IMR-90 (cell line): ENCODE data around the gene THRB.

Experiments used
- BHLHE40 ChIP-seq: fragments of 150-350 bp; IDR thresholded peaks from 2 replicates; pipeline ENCODE4 v1.6.1; 2016; ENCODE audit warnings: mild to moderate bottlenecking, low read depth, low read length
- CEBPB ChIP-seq: IDR thresholded peaks from 2 replicates; pipeline ENCODE4 v1.6.1; 2012; ENCODE audit warnings: low read depth, low read length, improper control_type of control experiment
- CHD1 ChIP-seq: IDR thresholded peaks from 2 replicates; pipeline ENCODE4 v1.6.1; 2012; ENCODE audit warnings: low read depth, low read length, improper control_type of control experiment
- ELK1 ChIP-seq: fragments of 150-350 bp; IDR thresholded peaks from 2 replicates; pipeline ENCODE4 v1.6.1; 2016; ENCODE audit warnings: low read depth, mild to moderate bottlenecking, low read length, moderate library complexity, borderline replicate concordance
- FOS ChIP-seq: fragments of 150-350 bp; IDR thresholded peaks from 2 replicates; pipeline ENCODE4 v1.6.1; 2016; ENCODE audit warnings: low read depth, low read length
- MAFK ChIP-seq: IDR thresholded peaks from 2 replicates; pipeline ENCODE4 v1.6.1; 2012; ENCODE audit warnings: low read depth, low read length, improper control_type of control experiment
- MAZ ChIP-seq: IDR thresholded peaks from 2 replicates; pipeline ENCODE4 v1.6.1; 2012; ENCODE audit warnings: low read depth, mild to moderate bottlenecking, low read length, improper control_type of control experiment, moderate library complexity, borderline replicate concordance
- POLR2A ChIP-seq: IDR thresholded peaks from 2 replicates; pipeline ENCODE4 v1.6.1; 2012; ENCODE audit warnings: mild to moderate bottlenecking, low read depth, low read length
- RAD21 ChIP-seq: IDR thresholded peaks from 2 replicates; pipeline ENCODE4 v1.6.1; 2012; ENCODE audit warnings: low read length, improper control_type of control experiment
- RCOR1 ChIP-seq: IDR thresholded peaks from 2 replicates; pipeline ENCODE4 v1.6.1; 2012; ENCODE audit warnings: mild to moderate bottlenecking, low read length, improper control_type of control experiment; ENCODE audit not compliant: insufficient replicate concordance
- RFX5 ChIP-seq: IDR thresholded peaks from 2 replicates; pipeline ENCODE4 v1.8.0; 2012; ENCODE audit warnings: low read depth, mild to moderate bottlenecking, low read length, moderate library complexity
- SMC3 ChIP-seq: fragments of 150-350 bp; IDR thresholded peaks from 2 replicates; pipeline ENCODE4 v1.6.1; 2016; ENCODE audit warnings: low read depth, mild to moderate bottlenecking, antibody characterized with exemption, low read length, moderate library complexity
- USF2 ChIP-seq: fragments of 150-350 bp; IDR thresholded peaks from 2 replicates; pipeline ENCODE4 v1.6.1; 2017; ENCODE audit warnings: mild to moderate bottlenecking, antibody characterized with exemption, low read length, low read depth
- TF ChIP-seq, protein P1 (sequence below): conservative IDR thresholded peaks from 2 replicates; pipeline ENCODE4 v1.5.1; 2012; ENCODE audit warnings: mild to moderate bottlenecking, low read depth, low read length, improper control_type of control experiment

DNA sequence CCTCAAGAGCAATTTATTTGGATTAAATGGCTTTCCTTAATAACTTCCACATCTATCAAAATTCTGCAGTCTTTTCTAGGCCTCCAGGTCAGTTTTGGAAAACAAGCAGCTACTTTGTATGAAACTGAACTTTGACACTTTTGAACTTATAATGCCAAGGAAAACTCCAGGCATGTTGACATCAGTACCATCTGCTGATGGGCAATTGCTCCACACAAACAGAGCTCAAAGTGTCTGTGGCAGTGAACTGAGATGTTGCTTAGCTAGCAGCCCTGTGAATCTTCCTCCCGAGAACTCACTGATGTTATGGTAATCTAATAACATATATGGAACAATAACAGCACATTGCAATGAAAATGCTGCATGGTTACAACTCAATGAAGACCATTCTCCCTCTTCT, 250.2 kb downstream of the THRB start:
- TF ChIP-seq, protein P1, sequence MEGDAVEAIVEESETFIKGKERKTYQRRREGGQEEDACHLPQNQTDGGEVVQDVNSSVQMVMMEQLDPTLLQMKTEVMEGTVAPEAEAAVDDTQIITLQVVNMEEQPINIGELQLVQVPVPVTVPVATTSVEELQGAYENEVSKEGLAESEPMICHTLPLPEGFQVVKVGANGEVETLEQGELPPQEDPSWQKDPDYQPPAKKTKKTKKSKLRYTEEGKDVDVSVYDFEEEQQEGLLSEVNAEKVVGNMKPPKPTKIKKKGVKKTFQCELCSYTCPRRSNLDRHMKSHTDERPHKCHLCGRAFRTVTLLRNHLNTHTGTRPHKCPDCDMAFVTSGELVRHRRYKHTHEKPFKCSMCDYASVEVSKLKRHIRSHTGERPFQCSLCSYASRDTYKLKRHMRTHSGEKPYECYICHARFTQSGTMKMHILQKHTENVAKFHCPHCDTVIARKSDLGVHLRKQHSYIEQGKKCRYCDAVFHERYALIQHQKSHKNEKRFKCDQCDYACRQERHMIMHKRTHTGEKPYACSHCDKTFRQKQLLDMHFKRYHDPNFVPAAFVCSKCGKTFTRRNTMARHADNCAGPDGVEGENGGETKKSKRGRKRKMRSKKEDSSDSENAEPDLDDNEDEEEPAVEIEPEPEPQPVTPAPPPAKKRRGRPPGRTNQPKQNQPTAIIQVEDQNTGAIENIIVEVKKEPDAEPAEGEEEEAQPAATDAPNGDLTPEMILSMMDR: no peak
- TF ChIP-seq POLR2A: no peak
- no peak for TF ChIP-seq USF2
- no peak for TF ChIP-seq CEBPB
- TF ChIP-seq RFX5: no peak
- TF ChIP-seq ELK1: no peak
- TF ChIP-seq MAFK: no peak
- TF ChIP-seq FOS: no peak
- no peak for TF ChIP-seq SMC3
- no peak for TF ChIP-seq RCOR1
- TF ChIP-seq RAD21: no peak
- no peak for TF ChIP-seq CHD1
- no peak for TF ChIP-seq BHLHE40
- TF ChIP-seq MAZ: no peak
